ENCODE data around the gene TUT1. TPM values are rescaled to one million over a fixed set of nuclear protein-coding genes. Genes with fewer than 3 reads are reported as not detected.

TUT1 gene
- total RNA-seq, 2 experiments from 2014 or later: 24.7 to 29.6 TPM

DNA sequence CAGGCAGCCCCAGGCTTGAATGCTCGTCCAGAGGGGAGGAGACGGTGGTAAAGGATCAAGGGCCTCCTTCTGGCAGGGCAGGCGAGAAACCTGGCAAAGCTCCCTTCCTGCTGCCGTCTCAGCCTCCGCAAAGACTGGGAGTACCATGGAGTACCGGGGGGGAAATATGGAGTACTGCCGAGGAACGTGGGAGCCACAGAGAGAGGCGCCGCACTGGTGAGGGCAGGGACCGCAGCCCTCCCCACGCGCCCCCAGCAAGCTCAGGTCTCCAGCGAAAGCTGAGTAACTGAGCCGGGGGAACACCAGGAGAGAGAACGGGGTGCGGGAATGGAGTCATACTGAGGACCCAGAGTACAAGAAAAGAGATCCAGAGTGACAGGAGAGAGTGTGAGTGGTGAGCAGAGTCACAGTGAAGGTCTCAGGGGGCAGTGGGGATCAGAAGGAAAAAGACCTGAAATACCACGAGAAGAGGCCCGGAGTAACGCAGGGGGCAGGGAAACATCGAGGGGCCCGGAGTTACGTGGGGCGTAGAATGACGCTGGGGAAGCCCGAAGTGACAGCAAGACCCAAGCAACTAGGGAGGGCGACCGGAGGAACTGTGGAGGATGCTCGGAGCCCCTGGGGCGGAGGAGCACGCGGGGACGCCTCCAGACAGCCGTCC, 20.5 kb upstream of the TUT1 start:
- Mint-ChIP-seq H3K27me3 (no peaks in the 10 kb centered on the region), H3K36me3 (peaks cover 18% of the 10 kb centered on the region), H3K4me1 (peaks cover 50% of the 10 kb centered on the region), H3K4me3 (peak overlapping the region; percentile 100), H3K27ac (peak overlapping the region; percentile 99), H3K9me3 (ENCODE audit: low read depth) (no peaks in the 10 kb centered on the region)
- ATAC-seq (peak; percentile 6), DNase-seq (peak; percentile 70)
- CTCF ChIA-PET: interaction anchor here (0.7 to 4.2 kb wide), 31 partner anchors 8 to 175 kb away, joined by 3 to 54 read pairs (median 4); partner anchors contain the start of genes B3GAT3, BSCL2, C11orf98 and CSKMT

- Mint-ChIP-seq H3K36me3 (peaks cover 20% of the 10 kb centered on the region), H3K9me3 (ENCODE audit: low read depth) (no peaks in the 10 kb centered on the region)
These were observed 19.7 kb upstream of the TUT1 start for GRCh38 chr11:62610814-62611704.

GRCh38 chr11:62610403-62610802, 19.1 kb upstream of the TUT1 start:
- Mint-ChIP-seq H3K36me3 (peaks cover 21% of the 10 kb centered on the region), H3K9me3 (ENCODE audit: low read depth) (no peaks in the 10 kb centered on the region), H3K4me3 (peak overlapping the region; percentile 100), H3K27me3 (no peaks in the 10 kb centered on the region), H3K27ac (peak overlapping the region; percentile 76), H3K4me1 (peaks cover 53% of the 10 kb centered on the region)
- ATAC-seq: no peak
- CTCF ChIA-PET: interaction anchor here (1.2 to 4.2 kb wide), 7 partner anchors 11 to 84 kb away, joined by 3 to 54 read pairs (median 9); partner anchors contain the start of genes B3GAT3, GANAB, MTA2 and TUT1
- DNase-seq: no peak

More at GRCh38 chr11:62610814-62611704, 19.7 kb upstream of the TUT1 start:
- H3K27me3 Mint-ChIP-seq: no peaks in the 10 kb centered on the region
- peak overlapping the region; percentile 100 for H3K4me3 Mint-ChIP-seq
- CTCF ChIA-PET: interaction anchor here (0.7 to 4.2 kb wide), 25 partner anchors 10 to 176 kb away, joined by 3 to 54 read pairs (median 4); partner anchors contain the start of genes B3GAT3, C11orf98, CSKMT and GANAB
- ATAC-seq (no peak), DNase-seq (no peak)
- peaks cover 52% of the 10 kb centered on the region for H3K4me1 Mint-ChIP-seq
- H3K27ac Mint-ChIP-seq: peak overlapping the region; percentile 99

GRCh38 chr11:62608776-62609175, 17.5 kb upstream of the TUT1 start:
- Mint-ChIP-seq H3K36me3 (peaks cover 29% of the 10 kb centered on the region), H3K4me3 (no peak overlapping the region), H3K9me3 (ENCODE audit: low read depth) (no peaks in the 10 kb centered on the region), H3K27ac (peak overlapping the region; percentile 12), H3K27me3 (no peaks in the 10 kb centered on the region), H3K4me1 (peaks cover 51% of the 10 kb centered on the region)
- CTCF ChIA-PET: interaction anchor here (1.0 to 2.0 kb wide), 2 partner anchors 86 to 87 kb away, joined by 3 to 9 read pairs; no protein-coding TSS in a partner anchor
- DNase-seq: no peak
- ATAC-seq: no peak

GRCh38 chr11:62607714-62608113, 16.4 kb upstream of the TUT1 start:
- DNase-seq (no peak), ATAC-seq (no peak)
- Mint-ChIP-seq H3K27me3 (no peaks in the 10 kb centered on the region), H3K9me3 (ENCODE audit: low read depth) (no peaks in the 10 kb centered on the region), H3K36me3 (peaks cover 36% of the 10 kb centered on the region), H3K4me1 (peaks cover 52% of the 10 kb centered on the region), H3K4me3 (no peak overlapping the region), H3K27ac (no peak overlapping the region)
- CTCF ChIA-PET: interaction anchor here (1.0 to 1.1 kb wide), 2 partner anchors 14 to 88 kb away, joined by 3 read pairs; no protein-coding TSS in a partner anchor

DNA sequence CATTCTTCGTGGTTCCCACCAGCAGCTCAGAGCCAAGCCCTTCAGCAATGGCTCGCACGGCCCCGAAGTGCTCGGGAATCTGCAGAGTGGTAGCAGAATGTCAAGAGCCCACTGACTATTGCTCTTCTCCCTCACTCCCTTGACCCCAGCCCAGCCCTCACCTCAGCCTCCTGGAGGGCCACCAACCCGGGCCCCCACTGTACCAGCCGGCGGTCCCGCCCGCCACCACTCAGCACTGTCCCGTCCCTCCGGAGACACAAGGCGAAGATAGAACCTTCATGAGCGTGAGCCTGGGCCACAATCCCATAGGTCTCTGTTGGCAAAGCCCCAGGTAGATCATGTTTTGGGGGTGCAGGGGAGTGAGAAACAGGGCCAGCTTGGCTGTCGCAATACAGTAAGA, 14.6 kb upstream of the TUT1 start:
- Mint-ChIP-seq H3K27me3 (no peaks in the 10 kb centered on the region), H3K36me3 (peaks cover 36% of the 10 kb centered on the region), H3K9me3 (ENCODE audit: low read depth) (no peaks in the 10 kb centered on the region), H3K27ac (no peak overlapping the region), H3K4me1 (peaks cover 49% of the 10 kb centered on the region), H3K4me3 (no peak overlapping the region)
- DNase-seq: no peak
- CTCF ChIA-PET: interaction anchor here (1.2 to 1.8 kb wide), 2 partner anchors 15 kb away, joined by 3 to 5 read pairs; partner anchors contain the start of gene TUT1
- ATAC-seq: no peak

- Mint-ChIP-seq H3K27ac (no peak overlapping the region), H3K9me3 (ENCODE audit: low read depth) (no peaks in the 10 kb centered on the region), H3K4me1 (peaks cover 44% of the 10 kb centered on the region), H3K4me3 (no peak overlapping the region), H3K27me3 (no peaks in the 10 kb centered on the region), H3K36me3 (peaks cover 38% of the 10 kb centered on the region)
- DNase-seq: no peak
- ATAC-seq: no peak
- CTCF ChIA-PET: interaction anchor here (1.8 kb wide), 1 partner anchor 14 kb away, joined by 5 read pairs; the partner anchor contains the start of gene TUT1
These were observed 14.1 kb upstream of the TUT1 start for GRCh38 chr11:62605467-62605866.

DNA sequence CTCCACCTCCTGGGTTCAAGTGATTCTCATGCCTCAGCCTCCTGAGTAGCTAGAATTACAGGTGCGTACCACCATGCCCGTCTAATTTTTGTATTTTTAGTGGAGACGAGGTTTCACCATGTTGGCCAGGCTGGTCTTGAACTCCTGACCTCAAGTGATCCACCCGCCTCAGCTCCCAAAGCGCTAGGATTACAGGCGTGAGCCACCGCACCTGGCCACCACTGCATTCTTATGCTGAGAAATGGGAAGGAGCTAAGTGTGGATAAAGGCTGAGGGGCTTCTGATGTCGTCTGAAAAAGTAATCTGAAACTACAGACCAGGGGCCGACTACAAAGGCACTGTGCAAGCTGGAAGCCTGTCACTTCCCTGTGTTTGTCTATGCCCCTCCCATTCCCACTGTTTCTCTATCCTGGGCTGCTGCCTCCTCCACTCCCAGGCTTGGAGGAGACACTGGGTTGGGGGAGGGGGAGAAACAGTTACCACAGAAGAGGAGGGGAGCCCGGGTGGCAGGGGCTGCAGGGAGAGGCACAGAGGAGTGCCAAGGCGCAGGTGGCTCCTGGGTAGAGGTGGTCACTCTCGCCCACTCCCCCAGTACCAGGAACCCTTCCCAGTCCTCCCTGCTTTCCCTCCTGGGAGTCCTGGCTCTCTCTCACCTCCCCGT, 13.3 kb upstream of the TUT1 start:
- Mint-ChIP-seq H3K4me1 (peaks cover 44% of the 10 kb centered on the region), H3K36me3 (peaks cover 43% of the 10 kb centered on the region), H3K4me3 (no peak overlapping the region), H3K27me3 (no peaks in the 10 kb centered on the region), H3K27ac (peak overlapping the region; percentile 26), H3K9me3 (ENCODE audit: low read depth) (no peaks in the 10 kb centered on the region)
- ATAC-seq (no peak), DNase-seq (no peak)
- CTCF ChIA-PET: interaction anchor here (0.8 to 1.8 kb wide), 3 partner anchors 10 to 89 kb away, joined by 3 to 5 read pairs (median 5); no protein-coding TSS in a partner anchor

GRCh38 chr11:62603776-62604299, 12.5 kb upstream of the TUT1 start:
- no peak for DNase-seq
- CTCF ChIA-PET: interaction anchor here (0.8 to 1.8 kb wide), 6 partner anchors 8 to 179 kb away, joined by 3 to 6 read pairs (median 4); partner anchors contain the start of gene TUT1
- no peaks in the 10 kb centered on the region for H3K27me3 Mint-ChIP-seq
- peaks cover 47% of the 10 kb centered on the region for H3K36me3 Mint-ChIP-seq
- peak overlapping the region; percentile 22 for H3K4me3 Mint-ChIP-seq
- no peaks in the 10 kb centered on the region for H3K9me3 Mint-ChIP-seq (ENCODE audit: low read depth)
- ATAC-seq: no peak
- peaks cover 46% of the 10 kb centered on the region for H3K4me1 Mint-ChIP-seq
- H3K27ac Mint-ChIP-seq: no peak overlapping the region

DNA sequence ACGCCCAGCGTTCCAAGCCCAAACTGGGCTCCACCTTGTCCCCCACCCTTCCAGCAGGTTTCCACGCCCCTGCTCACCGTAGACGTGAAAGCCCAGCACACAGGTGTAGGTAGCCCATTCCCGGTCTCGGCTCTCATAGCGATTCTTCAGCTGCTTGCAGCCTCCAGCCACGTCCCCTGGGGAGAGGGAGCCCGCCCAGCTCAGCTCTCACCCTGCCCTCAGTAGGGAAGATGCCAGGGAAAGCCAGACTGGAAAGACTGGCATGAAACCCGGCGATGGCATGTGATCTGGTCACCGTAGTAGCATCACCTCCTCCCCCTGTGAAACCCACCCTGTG, 11.7 kb upstream of the TUT1 start:
- CTCF ChIA-PET: interaction anchor here (1.1 to 1.8 kb wide), 5 partner anchors 9 to 178 kb away, joined by 3 to 6 read pairs (median 5); partner anchors contain the start of gene TUT1
- DNase-seq (no peak), ATAC-seq (no peak)
- Mint-ChIP-seq H3K4me1 (peaks cover 48% of the 10 kb centered on the region), H3K4me3 (peak overlapping the region; percentile 22), H3K27ac (peak overlapping the region; percentile 24), H3K27me3 (no peaks in the 10 kb centered on the region), H3K36me3 (peaks cover 53% of the 10 kb centered on the region), H3K9me3 (ENCODE audit: low read depth) (no peaks in the 10 kb centered on the region)

DNA sequence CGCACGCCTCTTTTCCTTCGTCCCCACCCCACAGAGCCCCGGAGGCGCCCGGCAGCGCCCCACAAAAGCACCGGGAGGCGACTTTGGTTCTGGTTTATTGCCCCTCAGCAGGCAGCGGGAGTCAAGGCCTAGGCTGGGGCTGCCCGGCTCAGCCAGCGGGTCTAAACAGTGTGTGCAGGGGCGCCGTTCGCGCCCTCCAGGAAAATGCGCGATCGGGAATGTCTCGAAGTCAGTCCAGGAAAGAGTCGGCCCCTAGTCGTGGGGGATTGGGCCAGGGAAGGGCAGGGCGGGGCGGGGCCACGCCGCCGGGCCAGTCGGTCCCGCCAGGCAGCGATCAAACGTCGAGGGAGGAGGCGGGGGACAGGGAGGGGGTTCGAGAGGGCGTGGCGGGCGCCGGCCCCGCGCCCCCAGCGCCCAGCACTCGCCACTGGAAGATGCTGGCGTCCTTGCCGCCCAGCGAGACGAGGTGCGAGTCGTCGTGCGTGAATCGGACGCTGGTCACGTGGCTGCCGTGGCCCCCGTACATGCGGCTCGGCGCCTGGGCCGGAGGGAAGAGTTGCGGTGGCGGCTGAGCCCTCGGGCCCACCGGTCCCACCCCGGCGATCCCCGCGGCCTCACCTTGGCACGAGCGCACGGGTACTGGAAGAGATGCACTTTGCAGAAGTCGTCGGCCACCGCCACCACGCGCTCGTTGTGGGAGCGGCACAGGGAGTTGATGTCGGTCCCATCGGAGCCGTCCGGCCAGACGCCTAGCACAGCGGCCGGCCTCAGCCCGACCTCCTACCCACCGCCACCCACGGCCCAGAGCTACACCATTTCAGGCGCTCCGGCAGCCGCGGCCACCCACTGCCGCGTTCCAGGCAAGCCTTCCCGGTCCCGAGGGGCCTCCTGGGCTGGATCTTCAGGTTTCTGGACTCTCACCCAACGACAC, 11.1 kb upstream of the TUT1 start:
- no peaks in the 10 kb centered on the region for H3K9me3 Mint-ChIP-seq (ENCODE audit: low read depth)
- peak overlapping the region; percentile 97 for H3K4me3 Mint-ChIP-seq
- DNase-seq (no peak), ATAC-seq (no peak)
- H3K4me1 Mint-ChIP-seq: peaks cover 48% of the 10 kb centered on the region
- peaks cover 56% of the 10 kb centered on the region for H3K36me3 Mint-ChIP-seq
- CTCF ChIA-PET: interaction anchor here (0.7 to 4.9 kb wide), 15 partner anchors 9 to 125 kb away, joined by 3 to 34 read pairs (median 4); partner anchors contain the start of genes B3GAT3, C11orf98, CSKMT and EML3
- H3K27me3 Mint-ChIP-seq: no peaks in the 10 kb centered on the region
- peak overlapping the region; percentile 94 for H3K27ac Mint-ChIP-seq

All from activated CD8-positive, alpha-beta memory T cell treated with anti-CD3 and anti-CD28 coated beads, Interleukin-2, amount 10 ng/mL, durations not matched to agents 7 days and 5 days (primary cell).